ENCODE results near the gene HCN2. TPM values are rescaled to one million over a fixed set of nuclear protein-coding genes. Genes with fewer than 3 reads are reported as not detected.

HCN2 gene
- total and polyA plus RNA-seq, 10 of the 15 experiments (the other 5 are each of a cell fraction or from before 2014, with no cell fraction given) = 0.01 to 0.54 (median 0.08) TPM; not detected in 4

- CTCF ChIA-PET = no interaction called here
- Histone ChIP-seq H3K79me2 (ENCODE audit: control insufficient read depth, insufficient read depth, low read length) (no peaks in the 10 kb centered on the region), H3K4me2 (ENCODE audit: control insufficient read depth, insufficient read depth) (no peak overlapping the region), H3K4me1 (ENCODE audit: control insufficient read depth, insufficient read depth, low read length) (no peaks in the 10 kb centered on the region), H4K20me1 (ENCODE audit: control insufficient read depth, insufficient read depth) (no peaks in the 10 kb centered on the region), H3K27ac (ENCODE audit: control insufficient read depth, insufficient read depth) (no peak overlapping the region), H3K9me3 (replicated peaks; ENCODE audit: control insufficient read depth, insufficient read depth, low read length) (no peaks in the 10 kb centered on the region; the same call in 2 of the 3 replicates), H3K36me3 (ENCODE audit: control insufficient read depth in 2 of 2, insufficient read depth in 2 of 2, low read length in 1 of 2) (no peaks in the 10 kb centered on the region), H2AFZ (ENCODE audit: control insufficient read depth, low read depth, low read length) (no peak overlapping the region), H3K9ac (ENCODE audit: control insufficient read depth, insufficient read depth, low read length) (no peak overlapping the region), H3K27me3 (replicated peaks in 1 of 2; ENCODE audit: control insufficient read depth in 2 of 2, insufficient read depth in 2 of 2, low read length in 1 of 2) (peaks cover 4 to 9% of the 10 kb centered on the region in 2 experiments), H3K4me3 (no peak overlapping the region)
- in situ Hi-C loops (cut with MboI) = no loop called here
- FAIRE-seq (no peak), DNase-seq (ENCODE audit: low read depth, low spot score) (no peak), ATAC-seq (no peak)
- BruUV-seq (replicated peaks) = no TSS peak
- POLR2A ChIA-PET = no interaction called here
- TF ChIP-seq ESRRA (IDR thresholded peaks at IDR 0.05; ENCODE audit: low read length) (no peak), CREB1 (IDR thresholded peaks at IDR 0.05; ENCODE audit: low read depth) (no peak), PAX5 (IDR thresholded peaks at IDR 0.05; ENCODE audit: borderline replicate concordance, low read depth, low read length) (no peak), PAX8 (IDR thresholded peaks at IDR 0.05) (no peak)
- TF ChIP-seq, protein P1, sequence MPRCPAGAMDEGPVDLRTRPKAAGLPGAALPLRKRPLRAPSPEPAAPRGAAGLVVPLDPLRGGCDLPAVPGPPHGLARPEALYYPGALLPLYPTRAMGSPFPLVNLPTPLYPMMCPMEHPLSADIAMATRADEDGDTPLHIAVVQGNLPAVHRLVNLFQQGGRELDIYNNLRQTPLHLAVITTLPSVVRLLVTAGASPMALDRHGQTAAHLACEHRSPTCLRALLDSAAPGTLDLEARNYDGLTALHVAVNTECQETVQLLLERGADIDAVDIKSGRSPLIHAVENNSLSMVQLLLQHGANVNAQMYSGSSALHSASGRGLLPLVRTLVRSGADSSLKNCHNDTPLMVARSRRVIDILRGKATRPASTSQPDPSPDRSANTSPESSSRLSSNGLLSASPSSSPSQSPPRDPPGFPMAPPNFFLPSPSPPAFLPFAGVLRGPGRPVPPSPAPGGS (IDR thresholded peaks at IDR 0.05; ENCODE audit: borderline replicate concordance, insufficient read depth, low read depth, low read length, poor library complexity, severe bottlenecking) = no peak
- SMC1A ChIA-PET (ENCODE audit: uncharacterized antibody, unreplicated experiment) = no interaction called here
- 56% methylated on average over 18 of the region's 18 CpGs for WGBS (ENCODE audit: insufficient coverage, insufficient replicate concordance, low lambda C conversion rate, missing lambda C conversion rate)
- intact Hi-C loops (cut with micrococcal nuclease; ENCODE audit: unreplicated experiment) = no loop called here
- RAD21 ChIA-PET (ENCODE audit: unreplicated experiment) = no interaction called here
Observed at GRCh38 chr19:593055-593454, 3.4 kb downstream of the HCN2 start.

- POLR2A ChIA-PET = no interaction called here
- BruUV-seq (replicated peaks) = no TSS peak
- no peak for TF ChIP-seq RUNX3 (IDR thresholded peaks at IDR 0.05; ENCODE audit: low read length)
- TF ChIP-seq, protein P2, sequence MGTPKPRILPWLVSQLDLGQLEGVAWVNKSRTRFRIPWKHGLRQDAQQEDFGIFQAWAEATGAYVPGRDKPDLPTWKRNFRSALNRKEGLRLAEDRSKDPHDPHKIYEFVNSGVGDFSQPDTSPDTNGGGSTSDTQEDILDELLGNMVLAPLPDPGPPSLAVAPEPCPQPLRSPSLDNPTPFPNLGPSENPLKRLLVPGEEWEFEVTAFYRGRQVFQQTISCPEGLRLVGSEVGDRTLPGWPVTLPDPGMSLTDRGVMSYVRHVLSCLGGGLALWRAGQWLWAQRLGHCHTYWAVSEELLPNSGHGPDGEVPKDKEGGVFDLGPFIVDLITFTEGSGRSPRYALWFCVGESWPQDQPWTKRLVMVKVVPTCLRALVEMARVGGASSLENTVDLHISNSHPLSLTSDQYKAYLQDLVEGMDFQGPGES (IDR thresholded peaks at IDR 0.05) = no peak
- TF ChIP-seq MLLT1 (IDR thresholded peaks at IDR 0.05) = no peak
- TF ChIP-seq EP300 (IDR thresholded peaks at IDR 0.05; ENCODE audit: borderline replicate concordance in 1 of 2, control insufficient read depth in 1 of 2, low read depth in 2 of 2, low read length in 2 of 2) = no peak
- no peak for TF ChIP-seq POU2F2 (IDR thresholded peaks at IDR 0.05; ENCODE audit: borderline replicate concordance, low read depth, low read length)
Observed at GRCh38 chr19:593505-593904, 3.8 kb downstream of the HCN2 start.

More at GRCh38 chr19:593505-593904, 3.8 kb downstream of the HCN2 start:
- intact Hi-C loops (cut with micrococcal nuclease; ENCODE audit: unreplicated experiment) (no loop called here), in situ Hi-C loops (cut with MboI) (no loop called here)
- ChIA-PET CTCF (no interaction called here), SMC1A (ENCODE audit: uncharacterized antibody, unreplicated experiment) (no interaction called here), RAD21 (ENCODE audit: unreplicated experiment) (no interaction called here)
- Histone ChIP-seq H3K4me3 (no peak overlapping the region), H4K20me1 (ENCODE audit: control insufficient read depth, insufficient read depth) (no peaks in the 10 kb centered on the region), H3K27ac (ENCODE audit: control insufficient read depth, insufficient read depth) (no peak overlapping the region), H3K79me2 (ENCODE audit: control insufficient read depth, insufficient read depth, low read length) (no peaks in the 10 kb centered on the region), H3K27me3 (replicated peaks in 1 of 2; ENCODE audit: control insufficient read depth in 2 of 2, insufficient read depth in 2 of 2, low read length in 1 of 2) (peaks cover 4 to 8% of the 10 kb centered on the region in 2 experiments), H3K4me2 (ENCODE audit: control insufficient read depth, insufficient read depth) (no peak overlapping the region), H3K4me1 (ENCODE audit: control insufficient read depth, insufficient read depth, low read length) (no peaks in the 10 kb centered on the region), H3K36me3 (ENCODE audit: control insufficient read depth in 2 of 2, insufficient read depth in 2 of 2, low read length in 1 of 2) (no peaks in the 10 kb centered on the region), H2AFZ (ENCODE audit: control insufficient read depth, low read depth, low read length) (no peak overlapping the region), H3K9ac (ENCODE audit: control insufficient read depth, insufficient read depth, low read length) (no peak overlapping the region), H3K9me3 (replicated peaks; ENCODE audit: control insufficient read depth, insufficient read depth, low read length) (no peaks in the 10 kb centered on the region; the same call in 2 of the 3 replicates)
- WGBS (ENCODE audit: insufficient coverage, insufficient replicate concordance, low lambda C conversion rate, missing lambda C conversion rate) = 23% methylated on average over 9 of the region's 9 CpGs
- ATAC-seq (peak; percentile 25; the same call in 1 of the 3 replicates), DNase-seq (ENCODE audit: low read depth, low spot score) (no peak), FAIRE-seq (no peak)
